Stimulated activated CD8-positive, alpha-beta memory T cell treated with anti-CD3 and anti-CD28 coated beads, Interleukin-15, amount 100 ng/mL, for 48 hours (primary cell): ENCODE data around the gene LAMC2.
"Not testable (repeated sequence)": the region's sequence is repeated elsewhere in the genome, so short reads cannot be mapped to it uniquely, and the experiment has no call there.

Experiments used
- DNase-seq, 2 donors: peaks; one replicate each; pipeline ENCODE4 v3.0.0-alpha.2; 2020; ENCODE audit warnings: low read depth in 2 of 2

The LAMC2 gene

GRCh38 chr1:183263886-183264602, 78.0 kb downstream of the LAMC2 start:
- DNase-seq: no peak

- no peak for DNase-seq
Measured at GRCh38 chr1:183267646-183268431, 81.8 kb downstream of the LAMC2 start.

GRCh38 chr1:183270541-183271141, 84.6 kb downstream of the LAMC2 start:
- no peak for DNase-seq

- no peak for DNase-seq
Measured at GRCh38 chr1:183272390-183272848, 86.4 kb downstream of the LAMC2 start.

GRCh38 chr1:183273300-183273699, 87.2 kb downstream of the LAMC2 start:
- no peak for DNase-seq

GRCh38 chr1:183273984-183274383, 87.9 kb downstream of the LAMC2 start:
- not testable (repeated sequence) for DNase-seq

GRCh38 chr1:183274836-183275235, 88.8 kb downstream of the LAMC2 start:
- DNase-seq: no peak

GRCh38 chr1:183275322-183275721, 89.3 kb downstream of the LAMC2 start:
- DNase-seq: no peak

- DNase-seq: no peak
Measured at GRCh38 chr1:183276386-183277080, 90.5 kb downstream of the LAMC2 start.

GRCh38 chr1:183277821-183278738, 92.0 kb downstream of the LAMC2 start:
- no peak for DNase-seq

- DNase-seq: no peak
Measured at GRCh38 chr1:183278739-183279591, 92.9 kb downstream of the LAMC2 start.

- no peak for DNase-seq
Measured at GRCh38 chr1:183279835-183280234, 93.8 kb downstream of the LAMC2 start.

GRCh38 chr1:183281039-183281438, 95.0 kb downstream of the LAMC2 start:
- DNase-seq: no peak

GRCh38 chr1:183281553-183282091, 95.6 kb downstream of the LAMC2 start:
- DNase-seq: peak; percentile 41 to 54

- DNase-seq: no peak
Measured at GRCh38 chr1:183282101-183282855, 96.2 kb downstream of the LAMC2 start.

GRCh38 chr1:183283286-183283685, 97.2 kb downstream of the LAMC2 start:
- DNase-seq: no peak

- no peak for DNase-seq
Measured at GRCh38 chr1:183284086-183284485, 98.0 kb downstream of the LAMC2 start.

GRCh38 chr1:183285256-183285655, 99.2 kb downstream of the LAMC2 start:
- no peak for DNase-seq

- no peak for DNase-seq
Measured at GRCh38 chr1:183285746-183286145, 99.7 kb downstream of the LAMC2 start.
